Heart right ventricle (tissue), 16 donors: ENCODE data around the gene FRY. TPM values are rescaled to one million over a fixed set of nuclear protein-coding genes. Genes with fewer than 3 reads are reported as not detected.
A peak's percentile ranks its signal among the peaks of the same experiment; 100 is the strongest.

ENCODE experiments used
- ATAC-seq, 8 donors: fragments of 200-7000 bp; cut with Tn5 transposase; one replicate each; pipeline ENCODE4 v1.9.1; 2020; ENCODE audit warnings: mild to moderate bottlenecking in 8 of 8, moderate library complexity in 8 of 8, moderate number of reproducible peaks in 1 of 8
- DNase-seq, 2 donors: peaks; one replicate each; pipeline ENCODE4 v3.0.0-alpha.2; 2020
- H3K27ac ChIP-seq, 10 donors: fragments of 200-600 bp; sonication (generic) in 2 of 10; one replicate each; pipeline versions ENCODE4 v1.5.0 to v1.8.0; 2020 to 2022; ENCODE audit warnings: mild to moderate bottlenecking in 3 of 10
- H3K27me3 ChIP-seq, 7 donors: fragments of 200-600 bp; one replicate each; pipeline ENCODE4 v1.8.0; 2021 to 2022; ENCODE audit warnings: mild to moderate bottlenecking in 2 of 7
- H3K36me3 ChIP-seq, 9 donors: fragments of 200-600 bp; sonication (generic) in 1 of 9; one replicate each; pipeline versions ENCODE4 v1.5.0 to v1.8.0; 2020 to 2022; ENCODE audit warnings: mild to moderate bottlenecking in 2 of 9
- H3K4me1 ChIP-seq, 9 donors: fragments of 200-600 bp; sonication (generic) in 1 of 9; one replicate each; pipeline versions ENCODE4 v1.5.0 to v1.8.0; 2020 to 2022; ENCODE audit warnings: mild to moderate bottlenecking in 4 of 9
- H3K4me3 ChIP-seq, 10 donors: fragments of 200-600 bp; sonication (generic) in 2 of 10; one replicate each; pipeline versions ENCODE4 v1.5.0 to v1.8.0; 2020 to 2022; ENCODE audit warnings: mild to moderate bottlenecking in 7 of 10, moderate library complexity in 2 of 10
- H3K9me3 ChIP-seq, 11 donors: fragments of 200-600 bp in 10 of 11; sonication (generic) in 2 of 11; one replicate each; pipeline versions ENCODE4 v1.5.0 to v1.8.0; 2013 to 2022; ENCODE audit warnings: mild to moderate bottlenecking in 2 of 11, control low read depth in 1 of 11, moderate library complexity in 1 of 11
- WGBS, 2 donors: extraction: QIAGEN DNeasy Blood & Tissue Kit; methylation state at CpG; one replicate each; pipeline ENCODE4 v1.1.7; 2013; ENCODE audit warnings: inconsistent platforms in 1 of 2; 5-methylcytosine and 5-hydroxymethylcytosine counted together
- intact Hi-C, 10 donors: fragments of 100-400 bp; cut with DNase I; formaldehyde crosslinking; loops; one replicate each; pipeline versions ENCODE4 v1.11.1 to v1.14.2; 2022
- polyA plus RNA-seq, 2 donors: library from polyadenylated mRNA; stranded (reverse); fragments of 200-250 nt; gene quantifications; one replicate each; pipeline ENCODE4 v1.2.3, GENCODE V29; 2013
- total RNA-seq, 10 donors: library from RNA; stranded (reverse); fragmentation: NEBNext Ultra II Directional in 3 of 10; extraction: Animal tissue kit (Norgen Biotek cat#: 25700) in 3 of 10; gene quantifications; one replicate each; pipeline versions ENCODE4 v1.2.1 to v1.2.4, GENCODE V29; 2021 to 2023
- TF ChIP-seq, protein P1 (sequence below), 9 donors: fragments of 200-600 bp; sonication (generic) in 2 of 9; IDR thresholded peaks; one replicate each; pipeline versions ENCODE4 v1.5.0 to v1.8.0; 2021 to 2022; ENCODE audit warnings: antibody characterized with exemption in 9 of 9, mild to moderate bottlenecking in 5 of 9, moderate library complexity in 1 of 9
- donor health status: Arrhythmogenic right ventricular cardiomyopathy.
- donor health status: ischemic (EF 13 %, LVEDD 7.1; RV severe dilation, severe dysfunction).
- donor health status: healthy with polysubstance abuse.
- donor health status: DM: no; HTN: yes; CAD: no.
- donor health status: DM: no; HTN: no; CAD: no.
- donor health status: ischemic (EF 25% LVEDD 6.9; RV normal size, moderate dysfunction).
- donor health status: ischemic (EF 25% LVEDD 5.7; RV mildly dilated, moderate dysfunction).
- donor health status: healthy.
- donor health status: DM: yes; HTN: yes; CAD: no.
- donor health status: Ischemic cardiomyopathy.
- donor health status: ischemic (EF 35%, LVEDD 5.7; RV mildly dilated, moderate dysfunction).
- donor health status: nonischemic (EF 11% LVEDD 7.7; RV severe dilation, severe dysfunction).
- donor health status: DM: yes; HTN: yes; CAD: no.
- donor health status: PGD.
- donor health status: ischemic (EF 29% LVEDD 5.4; RV normal size, mild dysfunction).
- donor health status: nonischemic (EF 23%, LVEDD 6.1; RV moderate dilation, normal function).

The FRY gene
- total and polyA plus RNA-seq, 12 donors: 24.9 to 268 (median 207) TPM

- Histone ChIP-seq H3K4me3 (no peak overlapping the region), H3K4me1 (peaks cover 0 to 40% (median 24%) of the 10 kb centered on the region in 9 donors), H3K27me3 (no peaks in the 10 kb centered on the region), H3K36me3 (peaks cover 0 to 100% (median 38%) of the 10 kb centered on the region in 9 donors), H3K9me3 (no peaks in the 10 kb centered on the region), H3K27ac (no peak overlapping the region)
- no peak for ATAC-seq
- intact Hi-C loops: no loop called here
- DNase-seq: no peak
- TF ChIP-seq, protein P1, sequence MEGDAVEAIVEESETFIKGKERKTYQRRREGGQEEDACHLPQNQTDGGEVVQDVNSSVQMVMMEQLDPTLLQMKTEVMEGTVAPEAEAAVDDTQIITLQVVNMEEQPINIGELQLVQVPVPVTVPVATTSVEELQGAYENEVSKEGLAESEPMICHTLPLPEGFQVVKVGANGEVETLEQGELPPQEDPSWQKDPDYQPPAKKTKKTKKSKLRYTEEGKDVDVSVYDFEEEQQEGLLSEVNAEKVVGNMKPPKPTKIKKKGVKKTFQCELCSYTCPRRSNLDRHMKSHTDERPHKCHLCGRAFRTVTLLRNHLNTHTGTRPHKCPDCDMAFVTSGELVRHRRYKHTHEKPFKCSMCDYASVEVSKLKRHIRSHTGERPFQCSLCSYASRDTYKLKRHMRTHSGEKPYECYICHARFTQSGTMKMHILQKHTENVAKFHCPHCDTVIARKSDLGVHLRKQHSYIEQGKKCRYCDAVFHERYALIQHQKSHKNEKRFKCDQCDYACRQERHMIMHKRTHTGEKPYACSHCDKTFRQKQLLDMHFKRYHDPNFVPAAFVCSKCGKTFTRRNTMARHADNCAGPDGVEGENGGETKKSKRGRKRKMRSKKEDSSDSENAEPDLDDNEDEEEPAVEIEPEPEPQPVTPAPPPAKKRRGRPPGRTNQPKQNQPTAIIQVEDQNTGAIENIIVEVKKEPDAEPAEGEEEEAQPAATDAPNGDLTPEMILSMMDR (IDR thresholded peaks at IDR 0.05): no peak
- 96 to 99% methylated on average over 4 of the region's 4 CpGs for WGBS, 2 donors
These were observed 182.5 kb downstream of the FRY start for GRCh38 chr13:32214071-32214470.

DNA sequence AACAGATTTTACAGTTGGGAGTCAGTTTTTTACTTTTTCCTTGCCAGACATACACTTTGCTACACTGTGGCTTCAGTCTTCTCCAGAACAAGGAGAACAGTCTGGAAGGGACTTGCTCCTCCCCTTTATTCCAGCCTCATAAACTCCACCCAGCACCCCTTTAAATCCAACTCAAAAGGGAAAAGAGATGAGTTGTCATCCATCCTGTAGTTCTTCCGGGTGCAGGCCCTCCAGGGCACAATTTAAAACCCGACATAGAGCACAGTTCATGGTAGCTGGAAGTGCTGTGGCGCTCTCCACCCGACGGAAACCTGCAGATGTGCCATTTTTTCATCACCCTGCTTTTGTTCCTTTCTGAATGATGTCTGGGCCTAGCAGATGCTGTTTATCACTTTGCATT, 184.7 kb downstream of the FRY start:
- Histone ChIP-seq H3K27ac (no peak overlapping the region), H3K36me3 (peaks cover 0 to 98% (median 37%) of the 10 kb centered on the region in 9 donors), H3K9me3 (no peaks in the 10 kb centered on the region), H3K4me3 (no peak overlapping the region), H3K27me3 (no peaks in the 10 kb centered on the region), H3K4me1 (peaks cover 0 to 18% (median 9%) of the 10 kb centered on the region in 9 donors)
- TF ChIP-seq, protein P1 (IDR thresholded peaks at IDR 0.05): no peak
- ATAC-seq (no peak), DNase-seq (no peak)
- intact Hi-C loops: no loop called here
- WGBS, 2 donors: 83 to 91% methylated on average over 5 of the region's 5 CpGs

DNA sequence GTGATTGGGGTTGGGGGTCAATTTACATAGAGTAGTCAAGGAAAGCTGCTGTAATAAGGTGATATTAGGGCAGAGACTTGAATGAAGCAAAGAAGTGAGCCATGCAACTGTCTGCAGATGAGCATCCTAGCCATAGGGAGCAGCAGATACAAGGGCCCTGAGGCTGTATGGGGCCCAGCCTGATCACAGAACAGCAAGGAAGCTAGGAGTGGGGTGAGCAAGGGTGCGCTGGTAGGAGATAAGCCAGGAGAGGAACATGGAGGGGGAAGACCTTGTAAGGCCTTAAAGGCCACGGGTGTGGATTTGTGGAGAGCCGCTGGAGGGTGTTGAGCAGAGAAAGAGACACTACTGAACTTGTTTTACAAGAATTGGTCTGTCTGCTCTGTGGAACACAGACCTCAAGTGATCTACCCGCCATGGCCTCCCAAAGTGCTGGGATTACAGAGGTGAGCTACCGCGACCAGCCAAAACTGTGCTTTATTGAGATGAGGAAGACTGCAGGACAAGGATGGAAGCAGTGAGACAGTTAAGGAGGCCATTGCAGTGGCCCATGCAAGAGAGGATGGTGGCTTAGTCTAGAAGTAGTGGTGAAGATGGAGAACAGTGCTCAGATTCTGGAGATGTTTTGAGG, 190.6 kb downstream of the FRY start:
- no peak overlapping the region for H3K27ac ChIP-seq
- TF ChIP-seq, protein P1 (IDR thresholded peaks at IDR 0.05): no peak
- no peaks in the 10 kb centered on the region for H3K9me3 ChIP-seq
- H3K4me3 ChIP-seq: no peak overlapping the region
- no peak for DNase-seq
- H3K36me3 ChIP-seq: peaks cover 0 to 97% (median 38%) of the 10 kb centered on the region in 9 donors
- intact Hi-C loops: loop anchor here in 1 of 10 donors (10.0 kb wide), 1 partner anchor 197 kb away; no protein-coding TSS in a partner anchor
- H3K4me1 ChIP-seq: peaks cover 0 to 4% (median 0%) of the 10 kb centered on the region in 9 donors
- H3K27me3 ChIP-seq: no peaks in the 10 kb centered on the region
- peak in 2 of 8 donors; percentile 27 to 57 for ATAC-seq
- WGBS, 2 donors: 97 to 99% methylated on average over 6 of the region's 6 CpGs

- H3K27me3 ChIP-seq: no peaks in the 10 kb centered on the region
- H3K27ac ChIP-seq: no peak overlapping the region
- no peak for ATAC-seq
- WGBS, 2 donors: 80 to 82% methylated on average over 5 of the region's 5 CpGs
- peaks cover 0 to 10% (median 4%) of the 10 kb centered on the region in 9 donors for H3K4me1 ChIP-seq
- intact Hi-C loops: loop anchor here in 1 of 10 donors (10.0 kb wide), 1 partner anchor 200 kb away; no protein-coding TSS in a partner anchor
- no peak overlapping the region for H3K4me3 ChIP-seq
- H3K9me3 ChIP-seq: no peaks in the 10 kb centered on the region
- peaks cover 0 to 99% (median 47%) of the 10 kb centered on the region in 9 donors for H3K36me3 ChIP-seq
- no peak for DNase-seq
- TF ChIP-seq, protein P1 (IDR thresholded peaks at IDR 0.05): no peak
These were observed 193.3 kb downstream of the FRY start for GRCh38 chr13:32224916-32225315.
